T-helper 17 cell (primary cell): ENCODE data around the gene SLC44A1. TPM values are rescaled to one million over a fixed set of nuclear protein-coding genes. Genes with fewer than 3 reads are reported as not detected.
"Not testable (repeated sequence)": the region's sequence is repeated elsewhere in the genome, so short reads cannot be mapped to it uniquely, and the experiment has no call there.

ENCODE experiments used
- ATAC-seq: fragments of 150-1000 bp; cut with Tn5 transposase; 2 replicates; pipeline ENCODE4 v1.10.0; 2021; ENCODE audit warnings: mild to moderate bottlenecking, moderate library complexity
- DNase-seq, 3 donors: peaks; one replicate each; pipeline versions ENCODE4 v3.0.0 to v3.0.0-alpha.2; 2020 to 2021
- H3K9me3 ChIP-seq: one replicate; pipeline ENCODE4 v1.7.0; 2013; ENCODE audit warnings: low read length, mild to moderate bottlenecking; ENCODE audit not compliant: control insufficient read depth, poor library complexity, severe bottlenecking
- H3K27ac Mint-ChIP-seq: one replicate; pipeline ENCODE4 v1.8.0; 2022; ENCODE audit warnings: mild to moderate bottlenecking, moderate library complexity, mixed read lengths
- H3K27me3 Mint-ChIP-seq: one replicate; pipeline ENCODE4 v1.8.0; 2022; ENCODE audit warnings: mixed read lengths
- H3K36me3 Mint-ChIP-seq: one replicate; pipeline ENCODE4 v1.8.0; 2022; ENCODE audit warnings: low read depth, mixed read lengths
- H3K4me1 Mint-ChIP-seq: one replicate; pipeline ENCODE4 v1.8.0; 2022; ENCODE audit warnings: mild to moderate bottlenecking, mixed read lengths
- H3K4me3 Mint-ChIP-seq: one replicate; pipeline ENCODE4 v1.8.0; 2022; ENCODE audit warnings: mild to moderate bottlenecking, moderate library complexity, mixed read lengths
- total RNA-seq, 4 donors: library from RNA in 2 of 4; stranded (reverse) in 2 of 4; gene quantifications; one replicate each; pipeline ENCODE4 v1.2.3 and lab custom pipeline; 2022 to 2026

SLC44A1 gene
- total RNA-seq, 2 donors from 2014 or later: 11.8 to 14.9 TPM

GRCh38 chr9:105245891-105246161 lies 1.4 kb downstream of the SLC44A1 start:
- DNase-seq (no peak), ATAC-seq (no peak)
- Mint-ChIP-seq H3K36me3 (no peaks in the 10 kb centered on the region), H3K27me3 (peaks cover 15% of the 10 kb centered on the region), H3K4me1 (peaks cover 21% of the 10 kb centered on the region), H3K4me3 (peak overlapping the region; percentile 95), H3K27ac (peak overlapping the region; percentile 92)
- no peaks in the 10 kb centered on the region for H3K9me3 ChIP-seq

GRCh38 chr9:105246656-105247173 lies 2.3 kb downstream of the SLC44A1 start:
- Mint-ChIP-seq H3K4me1 (peaks cover 24% of the 10 kb centered on the region), H3K4me3 (no peak overlapping the region), H3K27ac (peak overlapping the region; percentile 92), H3K27me3 (peaks cover 7% of the 10 kb centered on the region), H3K36me3 (peaks cover 4% of the 10 kb centered on the region)
- no peaks in the 10 kb centered on the region for H3K9me3 ChIP-seq
- ATAC-seq: no peak
- no peak for DNase-seq

DNA sequence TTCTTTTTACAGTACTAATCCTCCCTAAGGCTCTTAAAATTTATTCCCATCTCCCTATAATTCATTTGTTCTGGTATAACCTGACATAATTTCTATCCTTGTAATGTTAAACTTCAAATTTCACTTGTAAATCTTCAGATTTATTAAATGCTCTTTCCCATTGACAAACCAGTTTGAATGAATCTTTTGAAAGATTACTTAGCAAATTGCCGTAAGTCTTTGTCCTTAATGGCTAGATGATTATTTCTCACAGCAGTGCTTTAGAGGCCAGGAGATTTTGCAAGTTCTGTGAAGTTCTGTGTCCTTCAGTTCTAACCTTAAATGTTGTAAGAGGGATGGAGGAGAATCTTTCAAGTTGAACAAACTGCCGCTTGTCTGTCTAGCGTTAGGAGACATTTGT lies 4.2 kb downstream of the SLC44A1 start:
- no peaks in the 10 kb centered on the region for H3K9me3 ChIP-seq
- DNase-seq: no peak
- H3K4me3 Mint-ChIP-seq: no peak overlapping the region
- no peak for ATAC-seq
- H3K36me3 Mint-ChIP-seq: peaks cover 4% of the 10 kb centered on the region
- H3K27me3 Mint-ChIP-seq: no peaks in the 10 kb centered on the region
- H3K27ac Mint-ChIP-seq: no peak overlapping the region
- peaks cover 23% of the 10 kb centered on the region for H3K4me1 Mint-ChIP-seq

GRCh38 chr9:105251133-105251532 lies 6.7 kb downstream of the SLC44A1 start:
- ATAC-seq (no peak), DNase-seq (no peak)
- peaks cover 13% of the 10 kb centered on the region for H3K4me1 Mint-ChIP-seq
- H3K9me3 ChIP-seq: no peaks in the 10 kb centered on the region
- no peaks in the 10 kb centered on the region for H3K27me3 Mint-ChIP-seq
- H3K27ac Mint-ChIP-seq: peak overlapping the region; percentile 29
- H3K36me3 Mint-ChIP-seq: peaks cover 4% of the 10 kb centered on the region
- H3K4me3 Mint-ChIP-seq: no peak overlapping the region

DNA sequence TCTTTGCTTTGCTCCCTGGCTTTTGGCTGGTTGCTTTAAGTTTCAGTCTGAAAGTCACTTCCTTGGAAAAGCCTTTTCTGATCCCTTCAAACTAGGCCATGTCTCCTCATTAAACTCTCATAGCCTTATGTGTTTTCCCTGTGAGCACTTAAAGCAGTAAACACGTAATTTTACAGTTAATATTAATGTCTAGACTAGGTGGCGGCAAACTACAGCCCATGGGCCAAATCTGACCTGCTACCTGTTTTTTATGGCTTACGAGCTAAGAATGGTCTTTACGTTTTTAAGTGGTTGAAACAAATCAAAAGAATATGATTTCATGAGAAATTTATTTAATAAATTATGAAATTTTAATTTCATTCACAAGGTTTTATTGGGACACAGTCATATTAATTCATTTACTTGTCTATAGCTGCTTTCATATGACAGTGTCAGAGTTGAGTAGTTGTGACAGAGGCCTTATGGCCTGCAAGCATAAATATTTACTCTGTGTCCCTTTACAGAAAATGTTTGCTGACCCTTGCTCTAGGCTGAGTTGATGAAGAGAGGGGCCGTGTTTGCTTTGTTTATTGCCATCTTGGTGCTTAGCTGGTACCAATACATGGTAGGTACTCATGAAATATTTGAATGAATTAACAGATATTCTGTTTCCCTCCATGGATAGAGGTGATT lies 7.4 kb downstream of the SLC44A1 start:
- Mint-ChIP-seq H3K36me3 (peaks cover 4% of the 10 kb centered on the region), H3K27me3 (no peaks in the 10 kb centered on the region), H3K4me1 (peaks cover 11% of the 10 kb centered on the region), H3K27ac (no peak overlapping the region), H3K4me3 (no peak overlapping the region)
- no peaks in the 10 kb centered on the region for H3K9me3 ChIP-seq
- DNase-seq (no peak), ATAC-seq (no peak)

DNA sequence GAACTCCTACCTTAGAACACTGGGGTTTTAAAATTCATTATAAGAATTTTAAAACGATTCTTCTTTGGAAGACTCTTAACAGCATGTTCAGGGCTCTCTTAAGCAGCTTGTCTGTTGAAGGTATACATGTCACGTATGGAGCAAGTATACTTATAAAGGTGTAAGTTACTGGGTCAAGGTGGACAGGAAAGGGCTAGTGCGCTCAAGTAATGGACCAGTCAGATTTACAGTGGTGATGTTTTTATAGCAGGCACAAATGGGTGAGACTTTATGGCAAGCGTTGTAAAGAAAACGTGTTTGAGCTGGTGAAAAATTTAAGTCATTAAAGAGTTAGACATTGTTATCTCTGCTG lies 7.9 kb downstream of the SLC44A1 start:
- H3K36me3 Mint-ChIP-seq: peaks cover 4% of the 10 kb centered on the region
- H3K27ac Mint-ChIP-seq: no peak overlapping the region
- ATAC-seq (no peak), DNase-seq (no peak)
- no peak overlapping the region for H3K4me3 Mint-ChIP-seq
- H3K4me1 Mint-ChIP-seq: peaks cover 14% of the 10 kb centered on the region
- no peaks in the 10 kb centered on the region for H3K27me3 Mint-ChIP-seq
- no peaks in the 10 kb centered on the region for H3K9me3 ChIP-seq

DNA sequence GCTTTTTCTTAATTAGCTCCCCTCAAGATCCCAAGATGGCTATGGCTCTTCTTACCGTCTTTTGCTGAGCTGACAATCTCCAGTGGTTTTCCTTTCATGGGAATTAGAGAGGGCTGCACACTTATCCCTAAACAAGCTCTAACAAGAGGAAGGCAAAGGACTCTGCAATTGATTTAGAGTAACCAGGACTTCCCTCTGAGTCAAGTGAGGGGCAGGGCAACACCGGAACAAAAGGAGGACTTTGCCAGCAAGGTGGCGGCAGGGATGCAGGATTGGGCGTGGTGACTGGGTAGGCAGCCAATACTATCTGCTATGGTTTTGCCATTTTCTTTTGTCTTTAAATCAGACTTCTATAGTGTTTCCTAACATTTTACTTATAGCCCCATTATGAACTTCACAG lies 9.8 kb downstream of the SLC44A1 start:
- no peak for ATAC-seq
- peaks cover 23% of the 10 kb centered on the region for H3K4me1 Mint-ChIP-seq
- peaks cover 4% of the 10 kb centered on the region for H3K36me3 Mint-ChIP-seq
- H3K27ac Mint-ChIP-seq: peak overlapping the region; percentile 3
- no peaks in the 10 kb centered on the region for H3K9me3 ChIP-seq
- H3K4me3 Mint-ChIP-seq: no peak overlapping the region
- H3K27me3 Mint-ChIP-seq: no peaks in the 10 kb centered on the region
- DNase-seq: no peak

DNA sequence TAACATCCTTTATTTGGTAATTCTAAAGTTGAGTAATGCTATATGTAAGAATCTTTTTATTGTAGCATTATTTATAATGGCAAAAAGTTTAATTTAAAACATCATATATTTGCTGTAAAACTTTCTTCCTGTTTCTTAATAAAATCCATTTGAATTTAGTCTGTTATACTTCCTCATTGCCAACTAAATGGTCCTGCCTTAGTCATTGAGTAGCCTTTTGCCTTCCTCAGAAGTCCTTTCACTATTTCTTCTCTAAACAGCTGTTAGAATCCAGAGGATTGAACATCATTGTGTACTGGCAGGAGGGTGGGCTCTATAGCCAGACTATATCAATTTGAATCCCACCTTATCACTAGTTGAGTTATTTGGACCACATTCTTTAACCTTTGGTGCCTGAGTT lies 11.0 kb downstream of the SLC44A1 start:
- Mint-ChIP-seq H3K36me3 (peaks cover 4% of the 10 kb centered on the region), H3K4me3 (no peak overlapping the region), H3K4me1 (peaks cover 27% of the 10 kb centered on the region), H3K27me3 (no peaks in the 10 kb centered on the region), H3K27ac (no peak overlapping the region)
- ATAC-seq (no peak), DNase-seq (no peak)
- no peaks in the 10 kb centered on the region for H3K9me3 ChIP-seq

GRCh38 chr9:105256569-105256968 lies 12.1 kb downstream of the SLC44A1 start:
- not testable (repeated sequence) for H3K4me3 Mint-ChIP-seq, H3K36me3 Mint-ChIP-seq, DNase-seq, H3K27ac Mint-ChIP-seq, H3K9me3 ChIP-seq, H3K27me3 Mint-ChIP-seq, ATAC-seq
- peaks cover 25% of the 10 kb centered on the region for H3K4me1 Mint-ChIP-seq

DNA sequence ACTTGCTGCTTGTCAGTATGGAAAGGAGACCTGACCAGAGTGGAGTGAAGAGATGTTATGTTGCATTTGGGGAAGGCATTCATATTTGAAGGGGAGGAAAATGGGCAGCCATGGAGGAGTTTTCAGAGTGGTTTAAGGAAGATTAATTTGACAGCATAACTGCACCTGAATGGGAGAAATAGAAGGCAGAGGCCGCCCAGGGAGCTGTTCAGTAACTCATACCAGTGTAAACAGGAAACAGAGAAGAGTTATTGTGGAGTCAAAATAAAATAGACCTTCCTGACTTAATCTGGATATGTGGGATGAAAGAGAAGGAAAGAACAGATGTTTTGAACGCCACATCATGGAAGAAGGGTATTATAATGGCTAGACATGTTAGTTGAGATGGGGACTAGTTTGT lies 13.4 kb downstream of the SLC44A1 start:
- Mint-ChIP-seq H3K4me3 (no peak overlapping the region), H3K27ac (peak overlapping the region; percentile 14), H3K27me3 (no peaks in the 10 kb centered on the region), H3K4me1 (peaks cover 28% of the 10 kb centered on the region), H3K36me3 (no peaks in the 10 kb centered on the region)
- H3K9me3 ChIP-seq: no peaks in the 10 kb centered on the region
- ATAC-seq (no peak), DNase-seq (no peak)

DNA sequence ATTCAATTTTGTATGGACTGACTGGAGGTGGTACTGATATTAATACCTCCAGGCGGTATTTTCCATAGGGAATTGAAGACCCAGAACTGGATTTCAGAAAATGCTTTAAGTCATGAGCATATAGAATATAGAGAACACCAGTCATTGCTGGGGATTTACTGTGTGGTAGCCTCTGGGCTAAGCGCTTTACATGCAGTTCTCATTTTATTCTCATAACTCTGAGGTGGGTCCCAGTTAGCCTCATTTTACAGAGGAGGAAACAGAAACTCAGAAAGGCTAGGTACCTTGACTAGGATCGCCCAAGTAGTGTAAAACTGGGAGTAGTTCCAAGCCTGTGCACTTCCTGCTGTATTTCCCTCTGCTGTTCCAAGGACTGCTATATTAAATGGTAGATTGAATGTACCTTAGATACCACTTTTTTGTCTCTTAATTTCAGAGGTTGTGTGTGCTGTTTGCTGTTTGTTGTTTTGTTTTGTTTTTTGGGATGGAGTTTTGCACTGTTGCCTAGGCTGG lies 13.8 kb downstream of the SLC44A1 start:
- H3K4me3 Mint-ChIP-seq: no peak overlapping the region
- H3K27ac Mint-ChIP-seq: peak overlapping the region; percentile 14
- no peaks in the 10 kb centered on the region for H3K9me3 ChIP-seq
- H3K27me3 Mint-ChIP-seq: no peaks in the 10 kb centered on the region
- H3K36me3 Mint-ChIP-seq: no peaks in the 10 kb centered on the region
- H3K4me1 Mint-ChIP-seq: peaks cover 28% of the 10 kb centered on the region
- DNase-seq (no peak), ATAC-seq (no peak)

DNA sequence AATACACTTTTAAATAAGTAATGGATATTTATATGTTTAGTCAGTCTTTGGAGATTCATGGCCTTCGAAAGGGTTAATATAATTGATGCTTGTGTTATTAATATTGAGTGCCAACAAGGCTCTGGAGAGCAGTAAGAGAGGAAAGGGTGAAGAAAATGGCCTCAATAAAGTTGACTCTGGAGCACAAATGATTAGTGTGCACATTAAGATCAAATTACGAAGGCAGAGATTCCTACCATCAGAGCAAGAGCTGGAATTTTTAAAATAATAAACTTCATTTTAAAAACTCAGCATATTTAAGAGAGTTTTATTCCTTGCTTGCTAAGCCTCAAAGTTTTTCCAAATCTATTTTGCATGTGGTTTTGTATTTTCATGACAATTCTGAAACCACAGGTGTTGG lies 14.8 kb downstream of the SLC44A1 start:
- H3K4me1 Mint-ChIP-seq: peaks cover 30% of the 10 kb centered on the region
- H3K27ac Mint-ChIP-seq: no peak overlapping the region

DNA sequence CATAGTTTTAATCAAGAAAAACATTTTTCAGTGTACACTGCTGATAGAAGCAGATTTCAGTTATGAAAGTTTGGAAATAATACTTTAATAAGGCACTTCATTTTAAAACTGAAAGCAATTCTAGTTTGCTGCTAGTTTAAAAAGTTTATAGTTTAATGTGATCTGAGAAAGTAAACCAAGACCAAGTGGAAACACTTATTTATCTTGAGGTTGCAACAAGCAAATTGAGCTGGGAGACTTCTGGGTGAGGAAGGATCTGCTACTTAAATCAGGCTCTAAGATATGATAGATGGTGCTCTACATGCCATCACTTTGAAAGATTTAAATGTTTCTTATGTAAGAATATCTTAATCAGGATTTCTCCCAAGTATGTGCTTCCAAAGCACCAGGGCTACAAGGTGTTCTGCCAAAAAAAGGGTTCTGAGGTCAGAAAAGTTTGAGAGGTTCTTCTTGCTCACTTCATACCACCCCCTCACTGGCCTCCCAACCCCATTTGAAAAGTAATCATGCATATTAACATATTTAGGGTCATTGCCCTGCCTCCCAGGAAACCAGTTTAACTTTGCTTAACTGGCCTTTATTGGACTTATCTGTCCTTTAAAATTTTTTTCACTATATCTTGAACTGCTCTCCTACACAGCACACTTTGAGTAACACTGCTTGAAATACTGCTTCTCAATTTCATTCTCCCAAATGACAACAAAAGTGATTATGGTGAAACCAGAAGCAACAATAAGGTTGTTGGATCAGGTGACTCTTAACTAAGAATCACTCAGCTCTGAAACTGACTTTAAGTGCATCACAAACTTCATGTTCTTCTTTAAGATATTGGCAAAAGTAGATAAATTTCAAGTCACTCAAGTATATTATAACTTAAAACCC lies 15.5 kb downstream of the SLC44A1 start:
- Mint-ChIP-seq H3K27ac (peak overlapping the region; percentile 37), H3K4me1 (peaks cover 33% of the 10 kb centered on the region), H3K27me3 (no peaks in the 10 kb centered on the region), H3K36me3 (no peaks in the 10 kb centered on the region), H3K4me3 (no peak overlapping the region)
- DNase-seq (no peak), ATAC-seq (no peak)
- H3K9me3 ChIP-seq: no peaks in the 10 kb centered on the region

More for the DNA sequence above, 14.8 kb downstream of the SLC44A1 start:
- DNase-seq (no peak), ATAC-seq (no peak)
- H3K9me3 ChIP-seq: no peaks in the 10 kb centered on the region
- H3K4me3 Mint-ChIP-seq: no peak overlapping the region
- H3K27me3 Mint-ChIP-seq: no peaks in the 10 kb centered on the region
- H3K36me3 Mint-ChIP-seq: no peaks in the 10 kb centered on the region
